ENCODE data around the gene MYH15. TPM values are rescaled to one million over a fixed set of nuclear protein-coding genes. Genes with fewer than 3 reads are reported as not detected.

Gene MYH15
- total RNA-seq, 4 donors from 2014 or later: 0.10 to 0.27 (median 0.13) TPM; not detected in 1

- Histone ChIP-seq H3K4me1 (no peaks in the 10 kb centered on the region), H3K4me3 (no peak overlapping the region), H3K27ac (no peak overlapping the region), H3K9me3 (no peaks in the 10 kb centered on the region), H3K36me3 (no peaks in the 10 kb centered on the region), H3K27me3 (no peaks in the 10 kb centered on the region)
- ATAC-seq: no peak
- in situ Hi-C loops (cut with MboI; ENCODE audit: low sequenced_read_pairs in 4 of 4) (no loop called here), intact Hi-C loops (cut with DNase I; ENCODE audit: low total_unique reads) (no loop called here)
- TF ChIP-seq CTCF (IDR thresholded peaks at IDR 0.05 in 4 of 5, conservative IDR thresholded peaks at IDR 0.05 in 1 of 5) (no peak), POLR2A (IDR thresholded peaks at IDR 0.05) (no peak)
- no peak for DNase-seq
Measured at GRCh38 chr3:108341911-108342310, 168.5 kb downstream of the MYH15 start.

GRCh38 chr3:108338901-108339545, 171.4 kb downstream of the MYH15 start:
- Histone ChIP-seq H3K27ac (no peak overlapping the region), H3K9me3 (no peaks in the 10 kb centered on the region), H3K4me3 (no peak overlapping the region), H3K27me3 (no peaks in the 10 kb centered on the region), H3K36me3 (no peaks in the 10 kb centered on the region), H3K4me1 (no peaks in the 10 kb centered on the region)
- in situ Hi-C loops (cut with MboI; ENCODE audit: low sequenced_read_pairs in 4 of 4): no loop called here
- DNase-seq (no peak), ATAC-seq (no peak)
- intact Hi-C loops (cut with DNase I; ENCODE audit: low total_unique reads): no loop called here
- TF ChIP-seq POLR2A (IDR thresholded peaks at IDR 0.05): no peak
- TF ChIP-seq CTCF (IDR thresholded peaks at IDR 0.05 in 4 of 5, conservative IDR thresholded peaks at IDR 0.05 in 1 of 5): no peak

- Histone ChIP-seq H3K4me1 (no peaks in the 10 kb centered on the region), H3K4me3 (no peak overlapping the region), H3K9me3 (no peaks in the 10 kb centered on the region), H3K27me3 (no peaks in the 10 kb centered on the region), H3K27ac (no peak overlapping the region), H3K36me3 (no peaks in the 10 kb centered on the region)
- TF ChIP-seq POLR2A (IDR thresholded peaks at IDR 0.05) (no peak), CTCF (IDR thresholded peaks at IDR 0.05 in 4 of 5, conservative IDR thresholded peaks at IDR 0.05 in 1 of 5) (no peak)
- ATAC-seq (no peak), DNase-seq (no peak)
- in situ Hi-C loops (cut with MboI; ENCODE audit: low sequenced_read_pairs in 4 of 4): no loop called here
- intact Hi-C loops (cut with DNase I; ENCODE audit: low total_unique reads): no loop called here
Measured at GRCh38 chr3:108334701-108335100, 175.7 kb downstream of the MYH15 start.

GRCh38 chr3:108333961-108334360, 176.4 kb downstream of the MYH15 start:
- Histone ChIP-seq H3K27me3 (no peaks in the 10 kb centered on the region), H3K4me1 (peaks cover 0 to 4% of the 10 kb centered on the region in 2 donors), H3K9me3 (no peaks in the 10 kb centered on the region), H3K36me3 (no peaks in the 10 kb centered on the region), H3K27ac (no peak overlapping the region), H3K4me3 (no peak overlapping the region)
- no peak for TF ChIP-seq CTCF (IDR thresholded peaks at IDR 0.05 in 4 of 5, conservative IDR thresholded peaks at IDR 0.05 in 1 of 5)
- TF ChIP-seq POLR2A (IDR thresholded peaks at IDR 0.05): no peak
- intact Hi-C loops (cut with DNase I; ENCODE audit: low total_unique reads): no loop called here
- ATAC-seq (no peak), DNase-seq (no peak)
- in situ Hi-C loops (cut with MboI; ENCODE audit: low sequenced_read_pairs in 4 of 4): no loop called here

- Histone ChIP-seq H3K4me1 (peaks cover 0 to 6% of the 10 kb centered on the region in 2 donors), H3K36me3 (no peaks in the 10 kb centered on the region), H3K27me3 (no peaks in the 10 kb centered on the region), H3K4me3 (no peak overlapping the region), H3K9me3 (no peaks in the 10 kb centered on the region), H3K27ac (no peak overlapping the region)
- intact Hi-C loops (cut with DNase I; ENCODE audit: low total_unique reads): no loop called here
- no peak for ATAC-seq
- TF ChIP-seq POLR2A (IDR thresholded peaks at IDR 0.05) (no peak), CTCF (IDR thresholded peaks at IDR 0.05 in 4 of 5, conservative IDR thresholded peaks at IDR 0.05 in 1 of 5) (no peak)
- in situ Hi-C loops (cut with MboI; ENCODE audit: low sequenced_read_pairs in 4 of 4): no loop called here
- no peak for DNase-seq
Measured at GRCh38 chr3:108331792-108332191, 178.6 kb downstream of the MYH15 start.

Measured in gastrocnemius medialis (tissue), 4 donors.